Duodenal mucosa (tissue), 2 donors: Measurements from ENCODE around the gene BCKDHA.

Experiments
- H3K27ac ChIP-seq: one replicate; pipeline ENCODE4 v1.7.0; 2013; ENCODE audit warnings: low read depth, low read length
- H3K27me3 ChIP-seq, 2 donors: one replicate each; pipeline ENCODE4 v1.7.0; 2013; ENCODE audit warnings: low read length in 2 of 2, control low read depth in 1 of 2; ENCODE audit not compliant: insufficient read depth in 2 of 2, control insufficient read depth in 1 of 2
- H3K36me3 ChIP-seq, 2 donors: one replicate each; pipeline ENCODE4 v1.7.0; 2013; ENCODE audit warnings: low read length in 2 of 2, control low read depth in 1 of 2; ENCODE audit not compliant: insufficient read depth in 2 of 2, control insufficient read depth in 1 of 2
- H3K4me1 ChIP-seq, 2 donors: one replicate each; pipeline ENCODE4 v1.7.0; 2013; ENCODE audit warnings: low read length in 2 of 2, control low read depth in 1 of 2; ENCODE audit not compliant: insufficient read depth in 2 of 2, control insufficient read depth in 1 of 2
- H3K4me3 ChIP-seq, 2 donors: one replicate each; pipeline ENCODE4 v1.7.0; 2013; ENCODE audit warnings: low read length in 2 of 2, low read depth in 1 of 2
- H3K9ac ChIP-seq, 2 donors: one replicate each; pipeline ENCODE4 v1.7.0; 2013; ENCODE audit warnings: low read length in 2 of 2, low read depth in 1 of 2
- H3K9me3 ChIP-seq, 2 donors: one replicate each; pipeline ENCODE4 v1.7.0; 2013; ENCODE audit warnings: low read length in 2 of 2, control low read depth in 1 of 2; ENCODE audit not compliant: control insufficient read depth in 1 of 2

BCKDHA gene

GRCh38 chr19:41384351-41384750 lies 13.3 kb upstream of the BCKDHA start:
- Histone ChIP-seq H3K27me3 (no peaks in the 10 kb centered on the region), H3K36me3 (peaks cover 5 to 20% of the 10 kb centered on the region in 2 donors), H3K27ac (no peak overlapping the region), H3K4me3 (no peak overlapping the region), H3K4me1 (no peaks in the 10 kb centered on the region), H3K9ac (no peak overlapping the region), H3K9me3 (no peaks in the 10 kb centered on the region)

GRCh38 chr19:41386442-41386841 lies 11.2 kb upstream of the BCKDHA start:
- H3K9me3 ChIP-seq, result no peaks in the 10 kb centered on the region
- no peaks in the 10 kb centered on the region for H3K27me3 ChIP-seq
- H3K36me3 ChIP-seq, result peaks cover 14 to 41% of the 10 kb centered on the region in 2 donors
- H3K27ac ChIP-seq, result no peak overlapping the region
- no peak overlapping the region for H3K4me3 ChIP-seq
- H3K4me1 ChIP-seq, result no peaks in the 10 kb centered on the region
- no peak overlapping the region for H3K9ac ChIP-seq

- Histone ChIP-seq H3K9me3 (no peaks in the 10 kb centered on the region), H3K4me3 (no peak overlapping the region), H3K27me3 (no peaks in the 10 kb centered on the region), H3K4me1 (peaks cover 4 to 11% of the 10 kb centered on the region in 2 donors), H3K9ac (no peak overlapping the region), H3K27ac (no peak overlapping the region), H3K36me3 (peaks cover 14 to 43% of the 10 kb centered on the region in 2 donors)
These were observed 6.0 kb upstream of the BCKDHA start for GRCh38 chr19:41391618-41392017.

GRCh38 chr19:41392775-41393174 lies 4.8 kb upstream of the BCKDHA start:
- Histone ChIP-seq H3K27me3 (no peaks in the 10 kb centered on the region), H3K4me1 (peaks cover 4 to 16% of the 10 kb centered on the region in 2 donors), H3K9ac (no peak overlapping the region), H3K27ac (no peak overlapping the region), H3K9me3 (no peaks in the 10 kb centered on the region), H3K36me3 (peaks cover 9 to 38% of the 10 kb centered on the region in 2 donors), H3K4me3 (no peak overlapping the region)

DNA sequence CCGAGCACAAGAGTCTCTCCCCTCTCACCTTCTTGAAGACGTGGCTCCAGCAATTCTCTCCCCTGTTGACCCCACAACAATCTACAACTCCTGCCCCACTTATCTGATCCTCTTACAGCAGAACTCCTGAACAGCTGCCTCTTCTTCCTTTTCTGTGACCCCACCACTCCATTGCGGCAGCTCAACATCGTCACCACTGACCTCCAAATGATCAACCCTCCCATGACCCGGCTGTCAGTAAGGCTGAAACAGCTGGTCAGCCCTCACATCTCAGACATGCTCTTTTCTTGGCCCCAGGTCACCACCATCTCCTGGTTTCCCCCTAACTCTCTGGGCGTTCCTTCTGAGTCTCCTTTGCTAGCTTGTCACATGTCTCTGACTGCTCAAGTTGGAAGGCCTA lies 2.3 kb upstream of the BCKDHA start:
- H3K9ac ChIP-seq, result no peak overlapping the region
- no peak overlapping the region for H3K4me3 ChIP-seq
- H3K27ac ChIP-seq, result no peak overlapping the region
- no peaks in the 10 kb centered on the region for H3K9me3 ChIP-seq
- H3K27me3 ChIP-seq, result no peaks in the 10 kb centered on the region
- H3K4me1 ChIP-seq, result peaks cover 15 to 28% of the 10 kb centered on the region in 2 donors
- H3K36me3 ChIP-seq, result peaks cover 5 to 17% of the 10 kb centered on the region in 2 donors

GRCh38 chr19:41398050-41398418 lies 416 bp downstream of the BCKDHA start:
- Histone ChIP-seq H3K4me3 (peak overlapping the region; percentile 95 to 99), H3K27ac (peak overlapping the region; percentile 74), H3K9ac (peak overlapping the region; percentile 89 to 95), H3K9me3 (no peaks in the 10 kb centered on the region), H3K4me1 (peaks cover 15 to 31% of the 10 kb centered on the region in 2 donors), H3K36me3 (peaks cover 0 to 7% of the 10 kb centered on the region in 2 donors), H3K27me3 (no peaks in the 10 kb centered on the region)

GRCh38 chr19:41398598-41398997 lies 980 bp downstream of the BCKDHA start:
- H3K9ac ChIP-seq, result peak overlapping the region; percentile 89 to 95
- H3K4me3 ChIP-seq, result peak overlapping the region; percentile 95 to 99
- no peaks in the 10 kb centered on the region for H3K27me3 ChIP-seq
- H3K9me3 ChIP-seq, result no peaks in the 10 kb centered on the region
- peaks cover 15 to 35% of the 10 kb centered on the region in 2 donors for H3K4me1 ChIP-seq
- no peak overlapping the region for H3K27ac ChIP-seq
- peaks cover 3 to 8% of the 10 kb centered on the region in 2 donors for H3K36me3 ChIP-seq

DNA sequence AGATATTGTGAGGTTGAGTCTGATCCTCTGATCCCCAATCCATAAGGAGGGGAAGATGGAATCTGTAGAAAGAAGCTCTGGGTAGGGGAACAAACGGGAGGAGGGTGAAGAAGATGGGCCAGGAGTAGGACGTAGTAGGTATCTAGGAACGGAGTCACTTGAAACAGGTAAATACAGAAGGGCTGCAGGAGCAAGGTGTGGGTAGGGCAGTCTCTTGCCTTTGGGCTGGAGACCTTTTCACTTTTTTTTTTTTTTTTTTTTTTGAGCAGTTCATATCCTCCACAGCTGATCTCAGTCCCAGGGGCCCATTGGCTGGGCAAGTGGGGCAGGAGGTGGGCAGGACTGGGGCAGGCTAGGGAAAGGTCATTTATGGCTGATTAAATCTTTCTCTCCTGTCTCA lies 1.5 kb downstream of the BCKDHA start:
- H3K9ac ChIP-seq, result peak overlapping the region in 1 of 2 donors; percentile 89
- H3K4me3 ChIP-seq, result peak overlapping the region; percentile 95 to 99
- H3K36me3 ChIP-seq, result peaks cover 3 to 8% of the 10 kb centered on the region in 2 donors
- no peak overlapping the region for H3K27ac ChIP-seq
- no peaks in the 10 kb centered on the region for H3K27me3 ChIP-seq
- no peaks in the 10 kb centered on the region for H3K9me3 ChIP-seq
- peaks cover 15 to 35% of the 10 kb centered on the region in 2 donors for H3K4me1 ChIP-seq

DNA sequence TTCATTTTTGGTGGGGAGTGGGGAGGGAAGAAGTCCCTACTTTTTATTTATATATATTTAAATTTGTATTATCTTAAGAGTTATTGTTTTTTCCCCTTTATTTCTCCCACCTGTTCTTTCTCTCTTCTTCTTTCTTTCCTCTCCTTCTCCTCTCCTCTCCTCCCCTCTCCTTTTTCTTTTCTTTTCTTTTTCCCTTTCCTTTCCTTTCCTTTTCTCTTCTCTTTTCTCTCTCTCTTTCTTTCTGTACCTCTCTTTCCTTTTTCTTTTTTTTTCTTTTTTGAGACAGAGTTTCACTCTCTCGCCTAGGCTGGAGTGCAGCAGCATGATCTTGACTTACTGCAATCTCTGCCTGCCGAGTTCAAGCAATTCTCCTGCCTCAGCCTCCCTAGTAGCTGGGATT lies 1.9 kb downstream of the BCKDHA start:
- no peak overlapping the region for H3K27ac ChIP-seq
- no peaks in the 10 kb centered on the region for H3K27me3 ChIP-seq
- H3K9me3 ChIP-seq, result no peaks in the 10 kb centered on the region
- no peak overlapping the region for H3K4me3 ChIP-seq
- no peak overlapping the region for H3K9ac ChIP-seq
- H3K4me1 ChIP-seq, result peaks cover 15 to 35% of the 10 kb centered on the region in 2 donors
- peaks cover 3 to 8% of the 10 kb centered on the region in 2 donors for H3K36me3 ChIP-seq

DNA sequence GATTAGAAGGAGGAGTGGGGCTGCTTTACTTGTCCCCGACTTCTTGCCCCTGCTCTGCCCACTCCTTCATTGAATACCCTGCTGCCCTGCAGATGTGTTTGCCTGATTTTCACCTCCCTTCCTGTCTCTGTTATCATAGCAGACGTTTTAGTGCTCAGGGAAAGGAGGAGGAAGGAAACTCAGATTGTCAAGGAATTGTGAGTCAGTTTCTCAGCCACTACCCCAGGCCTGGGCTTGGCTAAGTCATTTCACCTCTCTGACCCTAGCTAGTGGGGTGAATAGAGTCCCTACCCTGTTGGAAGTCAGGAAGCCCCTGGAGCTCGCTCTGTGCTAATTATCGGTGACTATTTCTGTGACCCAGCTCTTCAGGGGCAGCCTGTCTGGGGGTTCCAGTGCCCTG lies 3.9 kb downstream of the BCKDHA start:
- Histone ChIP-seq H3K4me3 (no peak overlapping the region), H3K9me3 (no peaks in the 10 kb centered on the region), H3K9ac (no peak overlapping the region), H3K27ac (no peak overlapping the region), H3K36me3 (peaks cover 3 to 10% of the 10 kb centered on the region in 2 donors), H3K4me1 (peaks cover 12 to 25% of the 10 kb centered on the region in 2 donors), H3K27me3 (no peaks in the 10 kb centered on the region)

DNA sequence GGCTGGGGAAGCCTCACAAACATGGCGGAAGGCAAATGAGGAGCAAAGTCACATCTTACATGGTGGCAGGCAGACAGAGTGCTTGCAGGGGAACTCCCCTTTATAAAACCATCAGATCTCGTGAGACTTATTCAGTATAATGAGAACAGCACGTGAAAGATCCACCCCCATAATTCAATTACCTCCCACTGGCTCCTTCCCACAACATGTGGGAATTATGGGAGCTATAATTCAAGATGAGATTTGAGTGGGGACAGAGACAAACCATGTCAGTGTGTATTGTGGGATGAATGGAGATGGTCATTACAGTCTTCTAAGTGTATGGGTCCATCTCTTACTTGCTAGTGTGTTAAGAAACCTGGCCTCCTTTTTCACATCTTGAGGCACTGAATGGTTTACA lies 4.4 kb downstream of the BCKDHA start:
- Histone ChIP-seq H3K36me3 (peaks cover 3 to 10% of the 10 kb centered on the region in 2 donors), H3K27me3 (no peaks in the 10 kb centered on the region), H3K9me3 (no peaks in the 10 kb centered on the region), H3K9ac (no peak overlapping the region), H3K27ac (no peak overlapping the region), H3K4me1 (peaks cover 11 to 21% of the 10 kb centered on the region in 2 donors), H3K4me3 (no peak overlapping the region)
